Keratinocyte (primary cell): ENCODE data around the gene UPK3BL2.
"Not testable (repeated sequence)": the region's sequence is repeated elsewhere in the genome, so short reads cannot be mapped to it uniquely, and the experiment has no call there.

Experiments
- CTCF ChIP-seq, 3 experiments: IDR thresholded peaks in 1 of 3; conservative IDR thresholded peaks in 1 of 3; optimal IDR thresholded peaks in 1 of 3; 2 replicates in 2 of 3; 3 replicates in 1 of 3; pipeline versions ENCODE3 to v1.5.1; 2011; ENCODE audit warnings: low read length in 3 of 3, mild to moderate bottlenecking in 3 of 3, moderate library complexity in 2 of 3, control low read depth in 1 of 3, inconsistent platforms in 1 of 3; ENCODE audit not compliant: insufficient read depth in 2 of 3; ENCODE audit errors: extremely low read depth in 1 of 3
- EZH2 ChIP-seq: IDR thresholded peaks from one replicate; pipeline ENCODE4 v1.6.1; 2012; ENCODE audit warnings: inconsistent platforms, mild to moderate bottlenecking, low read length, moderate library complexity

GRCh38 chr7:102589857-102590256 lies 46.4 kb upstream of the UPK3BL2 start:
- not testable (repeated sequence) for TF ChIP-seq EZH2; CTCF (optimal IDR thresholded peaks at IDR 0.05 in 1 of 3, IDR thresholded peaks at IDR 0.05 in 1 of 3, conservative IDR thresholded peaks at IDR 0.05 in 1 of 3; ENCODE audit: extremely low read depth in 1 of 3, insufficient read depth in 2 of 3, low read length in 3 of 3)
